SU-DHL-6 (cell line): ENCODE data around the gene GGA1.

Experiments used
- H2AFZ ChIP-seq: fragments of 200-600 bp; sonication (generic); 2 replicates; pipeline ENCODE4 v1.6.1; 2014; ENCODE audit warnings: low read depth, mild to moderate bottlenecking, moderate library complexity, mixed read lengths, antibody characterized with exemption, low read length; ENCODE audit not compliant: severe bottlenecking
- H3F3A ChIP-seq: fragments of 200-600 bp; shearing (Covaris generic); 2 replicates; pipeline ENCODE4 v1.6.0; 2016; ENCODE audit warnings: antibody characterized with exemption, mild to moderate bottlenecking; ENCODE audit not compliant: insufficient read depth
- H3K27ac ChIP-seq: fragments of 200-600 bp; sonication (generic); 2 replicates; pipeline ENCODE4 v1.5.1; 2016; ENCODE audit warnings: low read depth, mild to moderate bottlenecking, low read length, moderate library complexity, mixed read lengths
- H3K27me3 ChIP-seq: fragments of 200-600 bp; sonication (generic), shearing (Covaris generic); 2 replicates; pipeline ENCODE4 v1.6.0; 2014; ENCODE audit warnings: mild to moderate bottlenecking, low read length
- H3K36me3 ChIP-seq: fragments of 200-600 bp; sonication (generic); 2 replicates; pipeline ENCODE4 v1.6.1; 2014; ENCODE audit warnings: mild to moderate bottlenecking, low read length, mixed read lengths
- H3K4me2 ChIP-seq: fragments of 300-600, 200-600 bp; shearing (Covaris generic), sonication (generic); 2 replicates; pipeline ENCODE4 v1.6.0; 2014; ENCODE audit warnings: low read length, low read depth, mild to moderate bottlenecking; ENCODE audit not compliant: poor library complexity, severe bottlenecking
- H3K4me3 ChIP-seq: fragments of 200-600 bp; sonication (generic); 2 replicates; pipeline ENCODE4 v1.5.1; 2014; ENCODE audit warnings: antibody characterized with exemption, low read length, mild to moderate bottlenecking, mixed read lengths; ENCODE audit not compliant: insufficient read depth, poor library complexity, severe bottlenecking
- H3K79me2 ChIP-seq: fragments of 200-600 bp; sonication (generic); 2 replicates; pipeline ENCODE4 v1.6.1; 2014; ENCODE audit warnings: mild to moderate bottlenecking, low read length, moderate library complexity; ENCODE audit not compliant: insufficient read depth
- H3K9ac ChIP-seq: fragments of 200-600 bp; sonication (generic); 2 replicates; pipeline ENCODE4 v1.7.0; 2014; ENCODE audit warnings: mild to moderate bottlenecking, low read length
- H3K9me2 ChIP-seq: fragments of 200-600 bp; sonication (generic); replicated peaks from 2 replicates; pipeline ENCODE4 v1.6.1; 2014; ENCODE audit warnings: low read length; ENCODE audit not compliant: insufficient read depth
- H3K9me3 ChIP-seq: fragments of 200-600 bp; sonication (generic); 2 replicates; pipeline ENCODE4 v1.6.1; 2014; ENCODE audit warnings: low read length, mixed read lengths; ENCODE audit not compliant: insufficient read depth
- H4K20me1 ChIP-seq: fragments of 200-600 bp; sonication (generic); 2 replicates; pipeline ENCODE4 v1.6.1; 2014; ENCODE audit warnings: low read depth, mild to moderate bottlenecking, antibody characterized with exemption, low read length, moderate library complexity, mixed read lengths
- CTCF ChIP-seq: fragments of 200-600 bp; sonication (generic); IDR thresholded peaks from one replicate; pipeline ENCODE4 v1.5.1; 2017; ENCODE audit warnings: antibody characterized with exemption, mild to moderate bottlenecking, low read length, moderate library complexity; ENCODE audit not compliant: insufficient read depth, poor library complexity, severe bottlenecking
- EZH2phosphoT487 ChIP-seq: fragments of 200-600 bp; sonication (generic), shearing (Covaris generic); conservative IDR thresholded peaks from 2 replicates; pipeline ENCODE4 v1.6.1; 2018; ENCODE audit warnings: mild to moderate bottlenecking, antibody characterized with exemption, low read length, moderate library complexity, mixed read lengths

The GGA1 gene

GRCh38 chr22:37608477-37609239 is at the start of gene GGA1:
GGA1 (plus strand) TSS chr22:37608834; CDS start chr22:37608861, 27 bp downstream.
- Histone ChIP-seq H4K20me1 (no peaks in the 10 kb centered on the region), H3K9me3 (no peaks in the 10 kb centered on the region), H3K79me2 (peaks cover 30% of the 10 kb centered on the region), H3K9me2 (no peaks in the 10 kb centered on the region), H3F3A (peaks cover 20% of the 10 kb centered on the region), H3K4me2 (peak within 1 kb of the TSS; percentile 88), H3K9ac (peak within 1 kb of the TSS; percentile 86), H3K27me3 (no peaks in the 10 kb centered on the region), H3K27ac (peak within 1 kb of the TSS; percentile 95), H3K36me3 (no peaks in the 10 kb centered on the region), H2AFZ (peak within 1 kb of the TSS; percentile 98), H3K4me3 (peak within 1 kb of the TSS; percentile 88)
- no peak for TF ChIP-seq CTCF
- TF ChIP-seq EZH2phosphoT487 = no peak

- no peak overlapping the region for H3K4me3 ChIP-seq
- no peaks in the 10 kb centered on the region for H3K9me2 ChIP-seq
- no peaks in the 10 kb centered on the region for H3K79me2 ChIP-seq
- no peak for TF ChIP-seq EZH2phosphoT487
- TF ChIP-seq CTCF = no peak
- no peaks in the 10 kb centered on the region for H3K27me3 ChIP-seq
- no peak overlapping the region for H3K4me2 ChIP-seq
- no peak overlapping the region for H2AFZ ChIP-seq
- no peaks in the 10 kb centered on the region for H3F3A ChIP-seq
- H3K9me3 ChIP-seq = no peaks in the 10 kb centered on the region
- no peaks in the 10 kb centered on the region for H3K36me3 ChIP-seq
- H3K9ac ChIP-seq = no peak overlapping the region
- no peak overlapping the region for H3K27ac ChIP-seq
- no peaks in the 10 kb centered on the region for H4K20me1 ChIP-seq
These were observed 49.1 kb upstream of the GGA1 start for GRCh38 chr22:37559521-37559900.

- Histone ChIP-seq H3K4me3 (no peak within 1 kb of the TSS), H3K9me3 (no peaks in the 10 kb centered on the region), H2AFZ (no peak within 1 kb of the TSS), H3F3A (no peaks in the 10 kb centered on the region), H3K27ac (no peak within 1 kb of the TSS), H3K27me3 (no peaks in the 10 kb centered on the region), H3K9ac (no peak within 1 kb of the TSS), H3K36me3 (no peaks in the 10 kb centered on the region), H3K9me2 (no peaks in the 10 kb centered on the region), H3K79me2 (no peaks in the 10 kb centered on the region), H4K20me1 (no peaks in the 10 kb centered on the region), H3K4me2 (no peak within 1 kb of the TSS)
- TF ChIP-seq CTCF (no peak), EZH2phosphoT487 (no peak)
These were observed 48.6 kb upstream of the GGA1 start, which contains the start of gene CDC42EP1 for GRCh38 chr22:37559901-37560607. CDC42EP1 (plus strand) TSS chr22:37560480; CDS start chr22:37566350, 5,870 bp downstream.
